ACC112 (cell line): ENCODE data around the gene BPIFB2.

Source experiments
- H2AFZ ChIP-seq: fragments of 200-600 bp; sonication (generic); one replicate; pipeline ENCODE4 v1.6.0; 2017; ENCODE audit warnings: antibody characterized with exemption, low read length; ENCODE audit not compliant: unreplicated experiment
- H3K27ac ChIP-seq: fragments of 200-600 bp; sonication (generic); 2 replicates; pipeline ENCODE4 v1.5.1; 2014; ENCODE audit warnings: low read depth, mild to moderate bottlenecking, antibody characterized with exemption, low read length, moderate library complexity
- H3K27me3 ChIP-seq: fragments of 200-600 bp; sonication (generic); 2 replicates; pipeline ENCODE4 v1.6.1; 2014; ENCODE audit warnings: mild to moderate bottlenecking, antibody characterized with exemption, low read length, moderate library complexity, mixed read lengths; ENCODE audit not compliant: insufficient read depth
- H3K36me3 ChIP-seq: fragments of 200-600 bp; sonication (generic); 2 replicates; pipeline ENCODE4 v1.6.1; 2016; ENCODE audit warnings: mild to moderate bottlenecking, antibody characterized with exemption, low read length, moderate library complexity, mixed read lengths; ENCODE audit not compliant: insufficient read depth
- H3K4me1 ChIP-seq: fragments of 200-600 bp; sonication (generic); one replicate; pipeline ENCODE4 v1.6.1; 2016; ENCODE audit warnings: low read length, mixed read lengths; ENCODE audit not compliant: insufficient read depth, unreplicated experiment, control insufficient read depth
- H3K4me3 ChIP-seq: fragments of 200-600 bp; sonication (generic); 2 replicates; pipeline ENCODE4 v1.5.1; 2014; ENCODE audit warnings: mild to moderate bottlenecking, low read depth, low read length
- H3K79me2 ChIP-seq: fragments of 200-600 bp; sonication (generic); one replicate; pipeline ENCODE4 v1.6.0; 2016; ENCODE audit warnings: low read length; ENCODE audit not compliant: control insufficient read depth, unreplicated experiment, insufficient read depth

BPIFB2 gene

DNA sequence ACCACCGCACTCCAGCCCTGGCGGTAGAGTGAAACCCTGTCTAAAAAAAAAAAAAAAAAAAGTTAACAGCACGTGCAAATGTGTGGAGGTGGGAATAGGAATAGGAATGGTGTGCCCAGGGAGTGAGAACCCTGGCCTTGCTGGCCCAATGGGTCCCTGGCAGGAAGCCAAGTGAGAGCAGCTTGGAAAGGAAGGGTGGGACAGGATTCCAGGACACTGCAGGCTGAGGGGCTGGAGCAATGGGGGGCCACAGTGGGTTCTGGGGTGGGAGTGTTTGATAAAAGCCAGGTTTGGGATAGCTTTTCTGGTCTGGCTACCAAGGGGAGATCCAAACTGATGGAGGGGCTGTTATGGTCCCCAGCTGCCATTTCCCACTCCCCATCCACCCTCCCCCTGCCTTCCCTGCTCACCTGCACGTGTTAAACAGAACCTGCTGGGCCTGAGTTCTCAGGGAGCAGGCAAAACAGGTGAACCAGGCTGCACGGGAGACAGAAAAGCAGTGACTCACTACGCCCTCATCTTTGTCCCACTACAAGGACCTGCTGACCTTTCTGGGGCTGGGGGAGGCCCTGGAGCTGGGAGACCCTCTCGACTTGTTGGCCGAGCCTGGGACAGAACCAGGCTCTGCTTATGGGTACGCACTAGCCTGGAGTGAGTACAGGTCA lies 6.6 kb upstream of the BPIFB2 start:
- Histone ChIP-seq H2AFZ (no peak overlapping the region), H3K4me3 (no peak overlapping the region), H3K27ac (no peak overlapping the region), H3K4me1 (no peaks in the 10 kb centered on the region), H3K79me2 (no peaks in the 10 kb centered on the region), H3K36me3 (no peaks in the 10 kb centered on the region), H3K27me3 (peaks cover 37% of the 10 kb centered on the region)

DNA sequence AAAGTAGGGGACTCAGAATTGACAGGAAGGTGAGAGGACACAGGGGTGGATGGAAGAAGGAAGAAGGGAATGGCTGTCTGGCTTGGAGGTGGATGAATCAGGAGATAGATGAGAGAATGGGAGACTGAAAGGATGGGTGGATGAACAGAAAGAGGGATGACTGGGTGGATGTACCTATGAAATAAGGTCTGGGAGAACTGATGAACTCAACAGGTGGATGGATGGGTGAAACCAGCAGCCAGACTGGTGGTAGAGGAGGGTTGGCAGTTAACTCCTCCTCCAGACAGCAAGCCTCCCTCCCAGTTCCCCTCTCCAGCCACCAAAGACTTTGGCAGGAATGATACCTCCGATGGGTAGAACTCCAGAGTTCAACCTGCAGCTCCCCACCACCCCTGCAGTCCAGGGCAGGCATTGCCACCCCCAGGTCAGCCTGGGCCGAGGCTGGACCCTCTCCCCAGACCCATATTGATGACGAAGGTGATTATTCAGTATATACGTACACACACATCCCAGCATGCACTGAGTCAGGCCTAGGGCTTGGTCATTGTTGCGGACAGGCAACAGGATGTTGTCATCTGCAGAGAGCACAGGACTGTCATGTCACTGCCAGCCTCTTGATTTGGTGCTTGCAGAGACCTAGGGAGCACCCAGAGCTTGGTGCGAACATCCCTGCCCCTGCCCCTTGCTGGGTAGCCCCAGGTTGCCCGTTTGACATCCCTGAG lies 5.3 kb upstream of the BPIFB2 start:
- Histone ChIP-seq H3K27me3 (peaks cover 37% of the 10 kb centered on the region), H3K4me3 (no peak overlapping the region), H3K79me2 (no peaks in the 10 kb centered on the region), H3K27ac (no peak overlapping the region), H2AFZ (no peak overlapping the region), H3K36me3 (no peaks in the 10 kb centered on the region), H3K4me1 (no peaks in the 10 kb centered on the region)

DNA sequence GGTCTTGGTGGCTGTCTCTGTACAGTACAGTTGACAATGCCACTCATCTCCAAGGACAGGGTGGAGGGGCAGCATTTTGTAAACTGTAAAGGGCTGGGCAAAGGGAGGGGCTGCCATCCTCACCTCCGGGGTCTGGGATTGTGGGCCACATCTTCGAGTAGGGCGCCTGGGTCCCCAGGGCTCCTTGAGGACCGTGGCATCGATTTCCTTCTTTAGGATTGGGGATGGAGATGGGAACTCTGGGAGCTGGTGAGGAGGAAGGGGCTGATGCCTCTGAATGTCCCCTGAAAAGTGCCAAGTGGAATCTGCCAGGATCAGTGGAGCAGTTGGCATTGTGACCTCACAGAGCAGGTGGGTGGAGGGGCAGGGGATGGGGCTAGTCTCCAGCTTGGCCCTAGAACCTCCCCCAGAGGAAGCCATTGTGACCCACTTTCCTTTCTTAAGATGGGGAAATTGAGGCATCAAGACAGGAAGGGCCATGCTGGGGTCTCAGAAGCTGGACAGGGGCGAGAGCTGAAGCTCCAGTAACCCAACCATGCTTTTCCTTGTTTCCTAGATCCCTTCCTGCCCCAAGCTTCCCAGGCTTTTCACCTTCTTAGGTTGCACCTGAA lies 3.3 kb upstream of the BPIFB2 start, which contains the start of gene SUN5:
Gene SUN5 (minus strand): TSS at position 293 of the 611 bp plus-strand sequence. CDS start 93 bp downstream, at position 200.
- Histone ChIP-seq H3K27ac (no peak within 1 kb of the TSS), H3K27me3 (peaks cover 24% of the 10 kb centered on the region), H3K79me2 (no peaks in the 10 kb centered on the region), H3K4me1 (no peaks in the 10 kb centered on the region), H2AFZ (no peak within 1 kb of the TSS), H3K4me3 (no peak within 1 kb of the TSS), H3K36me3 (no peaks in the 10 kb centered on the region)

DNA sequence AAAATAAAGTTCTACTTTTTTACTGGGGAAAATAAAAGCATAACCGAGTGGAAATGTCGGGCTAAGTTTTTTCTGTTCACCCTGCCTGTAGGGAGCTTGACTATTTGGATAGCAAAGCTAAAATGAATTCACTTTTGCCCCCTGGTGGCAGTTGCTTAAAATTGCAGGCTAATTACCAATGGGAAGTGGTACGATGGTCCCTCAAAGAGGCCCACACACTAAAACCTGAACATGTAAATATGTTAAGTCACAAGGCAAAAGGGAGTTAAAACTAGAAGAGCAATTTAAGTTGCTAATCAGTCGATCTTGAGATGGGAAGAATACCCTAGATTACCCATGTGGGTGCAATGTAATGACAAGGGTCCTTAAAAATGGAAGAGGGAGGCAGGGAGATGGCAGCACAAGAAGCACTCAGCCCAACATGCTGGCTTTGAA lies 2.4 kb upstream of the BPIFB2 start:
- no peak overlapping the region for H2AFZ ChIP-seq
- H3K27ac ChIP-seq, result no peak overlapping the region
- no peaks in the 10 kb centered on the region for H3K4me1 ChIP-seq
- no peaks in the 10 kb centered on the region for H3K36me3 ChIP-seq
- H3K27me3 ChIP-seq, result peaks cover 23% of the 10 kb centered on the region
- no peaks in the 10 kb centered on the region for H3K79me2 ChIP-seq
- H3K4me3 ChIP-seq, result no peak overlapping the region

DNA sequence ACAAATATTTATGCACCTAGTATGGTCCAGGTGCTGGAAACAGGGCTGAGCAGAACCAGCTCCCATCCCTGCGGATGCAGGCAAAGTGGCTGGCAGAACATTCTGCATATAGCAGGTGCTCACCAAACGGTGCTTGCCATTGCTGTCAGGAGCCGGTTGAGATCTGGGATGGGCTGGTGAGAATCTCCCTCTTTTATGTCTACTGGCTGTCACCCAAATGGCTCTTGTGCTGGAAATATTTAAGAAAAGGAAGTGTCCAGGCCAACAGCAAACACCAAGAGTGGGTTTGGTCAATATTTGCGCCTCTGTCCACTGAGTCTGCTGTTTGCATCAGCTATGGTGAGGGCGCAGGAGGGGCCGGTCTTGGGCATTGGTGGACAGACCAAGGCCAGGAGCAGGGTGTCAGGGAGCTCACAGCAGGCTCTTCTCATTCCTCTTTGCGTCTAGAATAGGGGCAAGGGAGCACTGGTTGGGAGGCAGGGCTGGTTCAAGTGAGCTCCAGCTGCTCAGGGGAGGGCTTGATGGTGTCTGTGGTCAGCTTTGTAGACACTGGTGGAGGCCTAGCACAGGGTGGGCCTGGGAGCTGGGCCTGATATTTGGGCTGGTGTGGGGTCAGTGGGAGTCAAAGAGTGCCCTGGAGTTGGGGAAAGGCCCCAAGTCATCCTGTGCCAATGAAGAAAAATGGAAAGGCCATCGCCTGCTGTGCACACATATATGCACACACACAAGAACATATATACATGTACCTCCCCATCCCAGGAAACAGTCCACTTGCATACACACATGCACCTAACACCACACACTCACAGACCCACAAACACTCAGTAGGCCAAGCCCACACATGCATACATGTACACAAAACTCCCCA lies 1.4 kb upstream of the BPIFB2 start:
- Histone ChIP-seq H3K79me2 (no peaks in the 10 kb centered on the region), H2AFZ (no peak overlapping the region), H3K4me3 (no peak overlapping the region), H3K4me1 (no peaks in the 10 kb centered on the region), H3K36me3 (no peaks in the 10 kb centered on the region), H3K27ac (no peak overlapping the region), H3K27me3 (peaks cover 31% of the 10 kb centered on the region)

DNA sequence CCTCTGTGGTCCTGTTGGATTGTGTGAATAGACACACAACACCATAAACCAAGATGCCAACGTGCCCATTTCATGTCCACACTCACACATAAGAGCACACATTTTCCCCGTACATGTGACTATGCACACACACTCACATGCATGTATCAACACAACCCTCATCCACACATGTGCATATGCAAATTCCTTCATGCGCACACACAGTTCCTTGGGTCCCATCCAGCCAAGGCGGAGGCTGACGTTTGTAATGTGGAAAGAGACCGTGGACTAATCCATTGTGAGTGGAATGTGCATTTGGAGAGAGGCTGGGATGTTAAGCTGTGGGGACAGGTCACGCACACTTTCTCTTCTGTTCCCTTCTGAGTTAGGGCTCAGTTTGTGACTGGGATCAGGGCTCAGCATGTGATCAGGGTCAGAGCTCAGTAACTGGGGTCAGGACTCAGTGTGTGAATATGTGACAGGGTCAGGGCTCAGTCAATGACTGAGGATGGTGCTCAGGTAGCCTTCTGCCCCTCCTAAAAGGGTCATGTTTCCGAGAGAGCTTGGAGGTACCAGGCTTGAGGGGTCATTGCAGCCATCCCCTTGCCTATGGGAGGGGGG lies 628 bp upstream of the BPIFB2 start:
- H3K4me3 ChIP-seq, result no peak overlapping the region
- no peak overlapping the region for H3K27ac ChIP-seq
- no peaks in the 10 kb centered on the region for H3K36me3 ChIP-seq
- no peaks in the 10 kb centered on the region for H3K4me1 ChIP-seq
- no peaks in the 10 kb centered on the region for H3K79me2 ChIP-seq
- peaks cover 39% of the 10 kb centered on the region for H3K27me3 ChIP-seq
- H2AFZ ChIP-seq, result no peak overlapping the region

DNA sequence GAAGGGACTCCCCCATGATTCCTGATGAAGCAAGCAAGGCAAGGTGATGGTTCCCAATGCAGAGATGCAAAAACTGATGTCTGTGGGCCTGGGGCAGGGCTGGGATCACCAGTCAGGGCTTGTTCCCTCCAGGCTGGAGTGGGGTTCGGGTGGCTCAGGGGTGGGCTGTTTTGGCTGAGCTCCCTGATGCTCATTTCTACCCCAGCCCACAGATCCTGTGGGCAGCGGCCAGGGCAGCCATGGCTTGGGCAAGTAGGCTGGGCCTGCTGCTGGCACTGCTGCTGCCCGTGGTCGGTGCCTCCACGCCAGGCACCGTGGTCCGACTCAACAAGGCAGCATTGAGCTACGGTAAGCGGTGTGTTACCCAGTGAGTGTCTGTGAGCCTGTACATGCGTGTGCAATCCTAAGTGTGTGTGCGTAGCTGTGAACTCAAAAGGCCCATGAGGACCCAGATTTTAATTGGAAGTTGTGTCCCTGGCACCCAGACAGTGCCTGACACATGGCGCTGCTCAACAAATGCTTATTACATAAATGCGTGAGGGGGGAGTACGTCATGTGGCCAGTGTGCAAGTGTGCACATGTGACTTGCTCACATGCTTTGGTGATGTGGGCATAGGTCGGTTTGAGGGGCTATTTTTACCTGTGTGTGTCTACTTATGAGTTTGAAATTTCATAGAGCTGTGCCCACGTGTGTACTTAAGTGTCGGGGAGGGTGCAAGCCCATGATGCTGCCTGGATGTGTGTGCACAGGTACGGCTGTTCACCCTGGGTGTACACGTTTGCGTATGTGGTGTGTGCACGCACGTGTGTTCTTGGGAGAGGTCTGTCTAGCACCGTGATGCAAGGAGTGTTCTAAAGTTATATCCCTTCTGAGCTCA lies 1.1 kb downstream of the BPIFB2 start:
- H3K36me3 ChIP-seq, result no peaks in the 10 kb centered on the region
- no peak overlapping the region for H3K4me3 ChIP-seq
- H3K27ac ChIP-seq, result no peak overlapping the region
- peaks cover 56% of the 10 kb centered on the region for H3K27me3 ChIP-seq
- H3K4me1 ChIP-seq, result no peaks in the 10 kb centered on the region
- H3K79me2 ChIP-seq, result no peaks in the 10 kb centered on the region
- H2AFZ ChIP-seq, result no peak overlapping the region

DNA sequence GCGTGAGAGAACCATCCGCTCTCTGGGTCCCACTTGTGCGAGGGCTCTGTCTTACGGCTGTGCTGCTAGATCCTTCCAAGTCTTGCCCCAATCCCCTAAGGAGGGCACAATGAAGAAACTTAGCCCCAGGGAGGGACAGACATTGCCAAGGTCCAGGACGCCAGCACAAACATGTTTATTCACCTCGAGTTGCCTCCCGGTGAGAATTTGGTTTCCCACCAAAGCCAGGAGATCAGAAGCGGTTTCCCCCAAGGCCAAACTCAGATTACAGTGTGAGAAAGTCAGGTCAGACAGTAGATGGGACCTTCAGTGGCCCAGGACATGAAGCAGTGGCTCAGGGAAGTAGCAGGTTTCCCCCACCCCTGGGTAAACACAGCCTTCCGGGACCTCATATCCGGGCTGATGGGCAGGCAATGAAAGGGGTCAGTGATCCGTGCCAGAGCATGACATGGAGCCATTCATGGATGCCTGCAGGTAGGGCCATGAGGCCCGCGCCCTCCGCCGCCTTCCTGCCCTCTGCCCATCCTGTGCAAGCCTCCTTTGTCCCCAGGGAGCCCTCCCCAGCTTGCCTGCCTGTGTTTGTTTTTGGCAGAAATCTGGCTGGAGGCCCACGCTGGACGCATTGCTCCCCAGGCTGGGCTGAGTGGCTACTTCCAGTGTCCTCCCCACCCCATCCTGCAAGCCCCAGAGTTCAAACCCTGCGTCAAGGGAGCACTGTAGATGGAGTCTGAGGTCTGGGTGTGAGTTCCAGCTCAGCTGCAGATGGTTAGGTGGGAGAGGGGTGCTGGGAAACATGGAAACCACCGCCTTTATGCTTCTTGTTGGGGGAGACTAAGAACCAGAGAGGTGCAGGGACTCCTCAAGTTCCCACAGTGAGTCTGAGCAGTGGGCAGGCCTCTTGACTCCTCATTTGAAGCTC lies 2.0 kb downstream of the BPIFB2 start:
- H2AFZ ChIP-seq, result no peak overlapping the region
- no peaks in the 10 kb centered on the region for H3K36me3 ChIP-seq
- H3K27me3 ChIP-seq, result peaks cover 58% of the 10 kb centered on the region
- no peak overlapping the region for H3K4me3 ChIP-seq
- H3K4me1 ChIP-seq, result no peaks in the 10 kb centered on the region
- no peak overlapping the region for H3K27ac ChIP-seq
- no peaks in the 10 kb centered on the region for H3K79me2 ChIP-seq

DNA sequence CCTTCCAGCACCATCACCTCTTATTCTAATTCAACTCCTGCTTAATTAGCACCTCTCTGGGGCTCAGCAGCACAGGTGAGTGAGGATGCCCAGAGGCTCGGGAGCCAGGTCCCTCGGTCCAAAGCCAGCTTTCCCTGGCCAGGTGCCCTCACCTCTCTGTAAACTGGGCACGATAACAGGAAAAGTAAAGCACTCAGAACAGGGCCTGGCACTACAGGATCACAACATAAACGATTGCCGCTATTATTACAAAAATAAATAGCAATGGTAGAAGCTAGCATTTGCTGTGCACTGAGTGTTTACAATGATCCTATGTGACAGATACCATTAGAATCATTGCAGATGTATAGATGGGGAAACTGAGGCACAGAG lies 2.6 kb downstream of the BPIFB2 start:
- no peaks in the 10 kb centered on the region for H3K4me1 ChIP-seq
- H3K79me2 ChIP-seq, result no peaks in the 10 kb centered on the region
- H3K36me3 ChIP-seq, result no peaks in the 10 kb centered on the region
- H3K4me3 ChIP-seq, result no peak overlapping the region
- no peak overlapping the region for H3K27ac ChIP-seq
- no peak overlapping the region for H2AFZ ChIP-seq
- H3K27me3 ChIP-seq, result peaks cover 64% of the 10 kb centered on the region
